Lower leg skin (tissue), 3 donors: ENCODE data around the gene ELL3.

Source experiments
- CTCF ChIP-seq, 3 donors: fragments of 450-650 bp; IDR thresholded peaks; one replicate each; pipeline ENCODE4 v1.5.1; 2016; ENCODE audit warnings: antibody characterized with exemption in 3 of 3, mild to moderate bottlenecking in 3 of 3, moderate library complexity in 2 of 3
- POLR2A ChIP-seq, 2 donors: fragments of 450-650 bp; IDR thresholded peaks; one replicate each; pipeline ENCODE4 v1.6.1; 2016 to 2017; ENCODE audit warnings: antibody characterized with exemption in 2 of 2, mild to moderate bottlenecking in 1 of 2, moderate library complexity in 1 of 2

GRCh38 chr15:43749690-43750345, 26.9 kb downstream of the ELL3 start:
- TF ChIP-seq CTCF (IDR thresholded peaks at IDR 0.05) = no peak
- TF ChIP-seq POLR2A (IDR thresholded peaks at IDR 0.05) = no peak
